HG02981 (cell line): ENCODE data around the gene SGK2.

Source experiments
- ATAC-seq: cut with Tn5 transposase; IDR thresholded peaks from one replicate; pipeline ENCODE4 v1.9.1; 2021; ENCODE audit warnings: mild to moderate bottlenecking, moderate library complexity; ENCODE audit not compliant: unreplicated experiment

SGK2 gene

GRCh38 chr20:43536041-43536816 lies 22.6 kb upstream of the SGK2 start:
- no peak for ATAC-seq

DNA sequence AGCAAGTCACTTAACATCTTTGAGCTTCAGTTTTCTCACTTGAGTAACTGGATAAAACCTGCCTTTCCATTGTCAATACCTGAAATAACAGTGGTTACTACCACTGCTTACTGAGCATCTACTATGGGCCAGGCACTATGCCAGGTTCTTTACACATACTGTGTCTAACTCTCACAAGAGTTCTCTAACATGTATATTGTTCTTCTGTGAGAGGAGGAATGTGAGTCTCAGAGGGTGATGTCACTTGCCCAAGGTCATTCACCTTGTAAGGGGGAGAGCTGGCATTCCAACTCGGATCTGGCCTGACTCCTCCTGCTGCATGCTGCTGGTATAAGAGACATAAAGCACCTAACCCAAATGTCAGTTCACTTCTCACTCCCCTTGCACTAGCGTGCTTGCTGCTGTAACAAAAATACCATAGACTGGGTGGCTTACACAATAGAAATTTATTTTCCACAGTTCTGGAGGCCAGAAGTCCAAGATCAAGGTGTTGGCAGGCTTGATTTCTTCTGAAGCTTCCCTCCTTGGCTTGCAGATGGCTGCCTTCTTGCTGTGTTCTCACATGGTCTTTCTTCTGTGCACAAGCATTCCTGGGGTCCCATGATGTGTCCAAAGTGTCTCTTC lies 21.9 kb upstream of the SGK2 start:
- no peak for ATAC-seq

GRCh38 chr20:43537921-43538877 lies 20.6 kb upstream of the SGK2 start:
- no peak for ATAC-seq

GRCh38 chr20:43538878-43539700 lies 19.7 kb upstream of the SGK2 start:
- no peak for ATAC-seq

DNA sequence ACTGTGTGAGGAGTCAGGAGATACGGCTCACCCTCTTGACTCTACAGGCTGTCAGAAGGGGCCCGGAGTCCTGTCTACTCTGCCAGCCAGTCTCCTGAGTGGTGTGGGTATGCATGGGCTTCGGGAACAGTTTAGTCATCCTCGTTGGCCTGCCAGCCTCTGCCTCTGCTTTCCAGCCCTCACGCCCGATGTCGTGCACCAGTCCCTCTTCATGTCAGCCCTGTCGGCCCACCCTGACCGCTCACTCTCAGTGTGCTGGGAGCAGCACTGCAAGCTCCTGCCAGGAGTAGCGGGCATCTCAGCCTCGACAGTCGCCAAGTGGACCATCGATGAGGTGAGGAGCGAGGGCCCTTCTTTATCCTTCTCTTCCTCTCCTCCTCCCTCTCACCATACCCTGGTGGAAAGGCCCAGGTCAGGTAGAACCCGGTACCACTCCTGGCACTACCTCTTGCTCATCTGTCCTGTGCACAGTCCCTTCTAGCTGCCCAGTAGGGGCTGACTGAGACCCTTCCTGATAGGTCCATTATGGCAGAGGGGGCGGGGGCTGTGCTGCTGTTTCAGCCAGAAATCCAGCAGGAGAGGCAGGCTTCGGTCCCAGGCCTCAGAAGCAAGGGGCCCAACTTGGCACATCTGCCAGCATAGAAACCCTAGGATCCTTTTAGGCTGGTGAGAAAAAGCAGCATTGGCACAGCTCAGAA lies 18.7 kb upstream of the SGK2 start:
- ATAC-seq: no peak

- ATAC-seq: no peak
These were observed 18.2 kb upstream of the SGK2 start for GRCh38 chr20:43540673-43541060.

DNA sequence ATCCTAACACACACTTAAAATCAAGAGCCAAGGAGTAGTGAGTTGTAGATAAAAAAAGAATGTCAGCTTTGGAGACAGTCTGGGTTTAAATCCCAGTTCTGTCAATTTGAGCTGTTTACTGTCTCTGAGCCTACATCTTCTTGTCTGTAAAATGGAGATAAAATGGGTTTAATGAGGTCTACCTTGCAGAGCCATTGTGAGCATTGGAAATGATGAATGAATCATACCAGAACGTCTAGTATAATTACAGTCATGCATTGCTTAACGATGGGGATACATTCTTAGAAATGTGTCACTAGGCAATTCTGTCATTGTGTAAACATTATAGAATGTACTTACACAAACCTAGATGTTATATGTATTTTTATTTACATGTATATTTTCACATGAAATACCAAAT lies 17.6 kb upstream of the SGK2 start:
- ATAC-seq: no peak

GRCh38 chr20:43542161-43542560 lies 16.7 kb upstream of the SGK2 start:
- ATAC-seq: no peak

DNA sequence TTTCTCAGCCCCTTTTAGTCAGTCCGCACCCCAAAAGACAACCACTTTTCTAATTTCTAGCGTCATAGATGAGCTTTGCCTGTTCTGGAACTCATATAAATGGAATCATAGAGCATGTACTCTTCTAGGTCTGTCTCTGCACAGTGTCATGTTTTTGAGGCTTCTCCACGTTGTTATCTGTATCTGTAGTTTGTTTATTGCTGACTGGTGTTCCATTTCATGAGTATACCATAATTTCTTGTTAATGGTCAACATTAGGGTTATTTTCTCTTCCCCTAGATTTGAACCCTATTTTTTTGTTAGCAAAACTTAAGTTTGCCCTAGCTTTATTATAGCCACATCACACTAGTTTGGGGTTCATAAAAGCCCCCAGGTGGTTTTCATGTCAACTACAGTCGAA lies 16.2 kb upstream of the SGK2 start:
- no peak for ATAC-seq

DNA sequence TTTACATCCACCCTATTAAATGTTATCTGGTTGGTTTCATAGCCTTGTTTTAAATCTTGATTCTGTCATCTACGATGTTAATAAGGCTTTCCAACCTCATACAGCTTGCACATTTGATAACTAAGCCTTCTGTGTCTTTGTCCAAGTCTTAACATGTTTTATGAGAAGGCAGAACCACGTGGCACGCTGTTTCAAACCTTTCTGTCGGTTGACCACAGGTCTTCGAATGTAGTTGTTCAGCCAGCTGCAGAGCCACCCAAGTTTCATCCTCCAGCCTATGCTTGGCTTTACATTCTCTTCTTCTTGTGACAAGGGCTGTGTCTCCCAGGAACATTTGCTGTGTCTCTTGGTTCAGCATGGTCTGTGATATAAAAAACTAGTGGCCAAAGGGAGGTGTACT lies 15.7 kb upstream of the SGK2 start:
- ATAC-seq: no peak

DNA sequence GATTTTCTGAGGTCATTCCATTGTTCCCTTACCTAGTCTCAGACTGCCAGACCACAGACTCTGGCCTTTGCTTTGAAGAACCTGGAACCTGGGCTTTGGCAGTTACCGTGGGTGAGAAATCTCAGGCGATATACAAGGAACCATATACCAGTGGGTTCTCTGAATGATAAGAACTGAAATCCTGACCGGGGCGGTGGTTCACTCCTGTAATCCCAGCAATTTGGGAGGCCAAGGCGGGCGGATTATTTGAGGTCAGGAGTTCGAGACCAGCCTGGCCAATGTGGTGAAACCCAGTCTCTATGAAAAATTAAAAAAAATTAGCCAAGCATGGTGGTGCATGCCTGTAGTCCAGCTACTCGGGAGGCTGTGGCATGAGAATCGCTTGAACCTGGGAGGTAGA lies 14.3 kb upstream of the SGK2 start:
- no peak for ATAC-seq

DNA sequence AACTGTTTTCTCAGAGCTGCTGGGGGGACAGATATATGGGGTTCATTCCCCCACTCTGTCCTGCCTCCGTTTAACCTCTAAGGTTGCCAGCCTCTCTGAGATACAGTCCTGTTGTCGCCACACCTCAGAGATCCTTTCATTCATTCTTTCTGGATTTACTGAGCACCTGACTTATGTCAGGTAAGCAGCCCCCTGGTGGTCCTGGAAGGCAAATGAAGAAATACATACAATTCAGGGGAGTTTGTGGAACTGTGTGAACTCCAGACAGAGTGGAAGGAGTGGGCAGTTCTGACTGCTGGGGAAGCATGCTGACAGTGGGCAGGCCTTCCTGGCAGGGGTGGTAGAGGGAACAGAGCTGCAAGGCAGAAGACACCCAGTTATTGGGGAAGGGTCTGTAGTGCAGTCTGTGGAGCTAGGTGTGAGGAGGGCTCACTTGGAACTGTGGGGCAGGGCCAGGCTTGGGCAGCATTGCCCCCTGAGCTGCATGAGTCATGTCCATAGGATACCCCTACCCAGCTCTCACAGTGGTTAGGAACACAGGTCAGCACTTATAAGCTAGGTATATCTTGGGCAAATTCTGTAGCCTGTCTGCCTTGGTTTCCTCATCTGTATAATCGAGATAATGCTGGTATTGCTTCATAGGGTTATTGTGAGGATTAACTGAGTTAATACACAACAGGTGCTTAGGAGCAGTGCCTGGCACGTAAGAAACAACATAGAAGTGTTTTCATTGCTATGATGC lies 12.8 kb upstream of the SGK2 start:
- no peak for ATAC-seq

- no peak for ATAC-seq
These were observed 10.4 kb upstream of the SGK2 start for GRCh38 chr20:43548273-43548880.

GRCh38 chr20:43549416-43550065 lies 9.3 kb upstream of the SGK2 start:
- ATAC-seq: no peak

- ATAC-seq: no peak
These were observed 8.4 kb upstream of the SGK2 start for GRCh38 chr20:43550456-43550855.

GRCh38 chr20:43554369-43554768 lies 4.5 kb upstream of the SGK2 start:
- ATAC-seq: no peak

- no peak for ATAC-seq
These were observed 540 bp downstream of the SGK2 start for GRCh38 chr20:43559147-43559987.

- no peak for ATAC-seq
These were observed 2.1 kb downstream of the SGK2 start for GRCh38 chr20:43560974-43561373.
